Measurements from ENCODE around the gene SLC25A11. TPM values are rescaled to one million over a fixed set of nuclear protein-coding genes. Genes with fewer than 3 reads are reported as not detected.
"Not testable (repeated sequence)": the region's sequence is repeated elsewhere in the genome, so short reads cannot be mapped to it uniquely, and the experiment has no call there.

Gene SLC25A11
- total RNA-seq, 2 experiments from 2014 or later: 70.5 to 72.5 TPM

DNA sequence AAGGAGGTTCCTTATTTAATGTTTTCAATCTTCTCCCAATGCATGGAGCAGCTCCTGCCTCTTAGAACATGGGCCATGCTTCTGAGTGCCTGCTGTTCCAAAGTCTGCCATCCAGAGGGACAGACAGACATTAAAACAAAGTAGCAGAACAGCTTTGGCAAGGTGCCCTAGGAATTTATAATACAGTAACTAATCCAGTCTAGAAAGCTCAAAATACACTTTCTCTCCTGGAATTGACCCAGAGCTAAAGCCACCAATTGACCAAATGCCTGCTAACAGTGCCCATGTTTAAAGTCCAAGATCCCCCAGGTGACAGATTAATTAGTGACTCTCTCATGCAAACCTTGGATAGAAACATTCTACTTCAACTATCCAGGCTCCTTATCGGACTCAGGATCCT is 25.9 kb downstream of the SLC25A11 start:
- Mint-ChIP-seq H3K27ac (no peak overlapping the region), H3K36me3 (no peaks in the 10 kb centered on the region), H3K27me3 (no peaks in the 10 kb centered on the region), H3K4me3 (no peak overlapping the region), H3K4me1 (ENCODE audit: low read depth) (no peaks in the 10 kb centered on the region), H3K9me3 (no peaks in the 10 kb centered on the region)
- POLR2A ChIA-PET: interaction anchor here (1.0 kb wide), 1 partner anchor 10 kb away, joined by 3 read pairs; no protein-coding TSS in a partner anchor
- DNase-seq: no peak
- CTCF ChIA-PET: no interaction called here
- intact Hi-C loops (cut with micrococcal nuclease): no loop called here

DNA sequence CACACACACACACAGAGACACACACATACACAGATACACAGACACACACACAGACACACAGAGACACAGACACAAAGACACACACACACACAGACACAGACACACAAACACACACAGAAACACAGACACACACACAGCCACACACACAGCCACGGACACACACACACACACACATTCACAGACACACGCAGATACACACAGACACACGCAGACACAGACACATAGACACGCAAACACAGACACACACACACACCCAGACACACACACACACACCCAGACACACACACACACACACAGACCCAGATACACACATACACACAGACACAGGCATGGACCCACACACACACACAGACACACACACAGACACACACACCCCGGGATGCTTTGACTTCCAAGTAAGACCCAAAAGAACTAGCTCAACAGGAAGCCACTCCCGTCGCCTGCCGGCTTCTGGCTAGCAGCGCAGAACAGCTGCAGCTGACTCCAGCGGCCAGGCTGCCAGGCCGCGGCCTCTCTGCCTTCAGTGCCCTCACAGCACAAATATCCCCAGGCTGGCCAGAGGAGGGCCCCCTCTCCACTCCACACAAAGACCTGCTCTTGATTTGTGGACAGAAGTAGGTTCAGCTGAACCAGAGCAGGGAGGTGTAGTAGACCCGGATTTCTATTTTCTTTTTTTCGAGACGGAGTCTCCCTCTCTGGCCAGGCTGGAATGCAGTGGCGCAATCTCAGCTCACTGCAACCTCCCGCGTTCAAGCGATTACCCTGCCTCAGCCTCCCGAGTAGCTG is 30.9 kb downstream of the SLC25A11 start:
- ChIA-PET CTCF (interaction anchor here (0.6 to 2.2 kb wide), 30 partner anchors 9 to 202 kb away, joined by 3 to 16 read pairs (median 4); partner anchors contain the start of genes C17orf107, INCA1, KIF1C and RNF167), POLR2A (interaction anchor here (0.5 to 1.0 kb wide), 5 partner anchors 31 to 548 kb away, joined by 3 read pairs; partner anchors contain the start of genes PFN1, RNF167 and SLC25A11)
- Mint-ChIP-seq H3K36me3 (no peaks in the 10 kb centered on the region), H3K4me3 (no peak overlapping the region), H3K27me3 (no peaks in the 10 kb centered on the region), H3K27ac (no peak overlapping the region), H3K4me1 (ENCODE audit: low read depth) (no peaks in the 10 kb centered on the region), H3K9me3 (no peaks in the 10 kb centered on the region)
- peak; percentile 89 for DNase-seq
- intact Hi-C loops (cut with micrococcal nuclease): loop anchor here (1.0 to 5.0 kb wide), 4 partner anchors 30 to 153 kb away; partner anchors contain the start of gene CAMTA2

DNA sequence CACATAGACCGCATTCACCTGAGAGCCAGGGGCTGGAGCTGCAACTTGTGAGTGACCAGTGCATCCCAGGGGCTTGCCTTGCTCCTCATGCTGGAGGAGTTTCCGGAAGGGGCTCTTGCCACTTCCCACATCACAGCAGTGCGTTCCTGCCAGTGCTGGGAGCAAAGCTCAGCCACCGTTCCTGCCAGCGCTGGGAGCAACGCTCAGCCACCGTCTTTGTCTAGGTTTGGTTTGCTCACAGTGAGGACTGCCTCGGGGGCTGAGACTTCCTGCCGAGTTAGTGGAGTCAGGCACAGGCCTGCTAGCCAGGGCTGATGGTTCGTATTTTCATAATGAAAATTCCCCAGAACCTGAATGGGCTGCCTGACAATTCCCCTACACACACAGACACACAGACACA is 31.5 kb downstream of the SLC25A11 start:
- POLR2A ChIA-PET: interaction anchor here (0.5 to 0.8 kb wide), 2 partner anchors 37 to 199 kb away, joined by 3 read pairs; no protein-coding TSS in a partner anchor
- H3K27me3 Mint-ChIP-seq: no peaks in the 10 kb centered on the region
- no peak overlapping the region for H3K4me3 Mint-ChIP-seq
- H3K4me1 Mint-ChIP-seq (ENCODE audit: low read depth): peaks cover 4% of the 10 kb centered on the region
- peak; percentile 34 for DNase-seq
- H3K9me3 Mint-ChIP-seq: no peaks in the 10 kb centered on the region
- no peaks in the 10 kb centered on the region for H3K36me3 Mint-ChIP-seq
- no peak overlapping the region for H3K27ac Mint-ChIP-seq
- intact Hi-C loops (cut with micrococcal nuclease): loop anchor here (5.0 kb wide), 1 partner anchor 79 kb away; the partner anchor contains the start of gene CAMTA2
- CTCF ChIA-PET: interaction anchor here (0.6 to 2.2 kb wide), 23 partner anchors 8 to 203 kb away, joined by 3 to 16 read pairs (median 4); partner anchors contain the start of genes C17orf107, INCA1, KIF1C and RNF167

DNA sequence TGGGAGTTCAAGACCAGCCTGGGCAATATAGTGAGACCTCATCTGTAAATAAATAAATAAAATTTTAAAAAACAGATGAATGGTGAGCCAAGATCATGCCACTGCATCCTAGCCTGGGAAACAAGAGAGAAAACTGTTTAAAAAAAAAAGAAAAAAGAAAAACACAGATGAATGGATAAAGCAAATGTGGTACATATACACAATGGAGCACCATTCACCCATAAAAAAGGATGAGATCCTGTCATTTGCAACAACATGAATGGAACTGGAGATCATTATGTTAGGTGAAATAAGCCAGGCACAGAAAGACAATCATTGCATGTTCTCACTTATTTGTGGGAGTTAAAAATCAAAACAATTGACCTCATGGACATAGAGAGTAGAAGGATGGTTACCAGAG is 33.2 kb downstream of the SLC25A11 start:
- intact Hi-C loops (cut with micrococcal nuclease): loop anchor here (5.0 kb wide), 1 partner anchor 81 kb away; the partner anchor contains the start of gene CAMTA2
- H3K27me3 Mint-ChIP-seq, H3K36me3 Mint-ChIP-seq, POLR2A ChIA-PET, H3K9me3 Mint-ChIP-seq, DNase-seq, H3K4me3 Mint-ChIP-seq, CTCF ChIA-PET, H3K27ac Mint-ChIP-seq: not testable (repeated sequence)
- H3K4me1 Mint-ChIP-seq (ENCODE audit: low read depth): peaks cover 17% of the 10 kb centered on the region

DNA sequence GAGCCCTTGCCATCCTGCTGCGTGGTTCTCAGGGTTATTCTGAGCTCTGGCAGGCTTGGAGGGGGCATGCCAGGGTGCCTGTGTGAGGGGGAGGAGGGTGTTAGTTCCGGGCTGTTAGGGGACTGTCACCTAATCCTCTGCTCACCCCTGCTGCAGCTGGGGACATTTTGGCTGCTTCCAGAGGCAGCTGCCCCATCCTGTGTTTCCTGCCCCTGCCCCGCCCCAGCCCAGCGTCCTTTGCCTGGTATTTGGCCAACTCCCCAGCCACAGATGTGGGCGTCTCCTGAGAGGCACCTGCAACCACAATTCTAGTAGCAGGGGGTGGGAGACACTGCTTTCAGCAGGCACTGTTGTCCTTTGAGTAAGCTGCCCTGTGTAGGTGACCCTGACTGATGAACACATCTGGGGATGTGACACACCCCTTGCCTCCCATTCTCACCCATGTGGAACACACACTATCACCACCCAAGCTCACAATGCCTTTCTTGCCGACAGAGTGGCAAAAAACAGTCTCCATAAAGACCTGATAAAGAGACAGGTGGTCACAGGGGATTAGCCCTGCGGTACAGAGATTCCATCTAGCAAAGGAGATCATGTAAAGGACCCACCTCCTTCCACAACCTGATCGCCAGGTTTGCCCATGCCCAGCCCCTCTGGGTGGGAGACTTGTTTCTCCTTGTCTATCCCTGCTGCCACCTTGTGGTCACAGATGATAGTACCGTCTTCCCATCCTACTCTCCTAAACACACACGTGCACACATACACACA is 36.6 kb downstream of the SLC25A11 start, which contains the start of gene CHRNE:
CHRNE (minus strand) TSS at position 48 of the 768 bp plus-strand sequence; CDS start at position 13, 35 bp downstream.
- peaks cover 1% of the 10 kb centered on the region for H3K27me3 Mint-ChIP-seq
- H3K27ac Mint-ChIP-seq: peak within 1 kb of the TSS; percentile 39
- CTCF ChIA-PET: interaction anchor here (0.6 to 2.1 kb wide), 28 partner anchors 9 to 688 kb away, joined by 3 to 10 read pairs (median 3); partner anchors contain the start of genes GP1BA, PLD2, RNF167 and SLC25A11
- peak; percentile 84 for DNase-seq
- intact Hi-C loops (cut with micrococcal nuclease): loop anchor here (2.0 to 5.0 kb wide), 2 partner anchors 38 to 111 kb away; partner anchors contain the start of genes RNF167 and SLC25A11
- H3K4me3 Mint-ChIP-seq: peak within 1 kb of the TSS; percentile 8
- no peaks in the 10 kb centered on the region for H3K36me3 Mint-ChIP-seq
- POLR2A ChIA-PET: interaction anchor here (0.9 to 1.1 kb wide), 2 partner anchors 66 to 114 kb away, joined by 3 to 4 read pairs; partner anchors contain the start of gene GLTPD2
- peaks cover 36% of the 10 kb centered on the region for H3K4me1 Mint-ChIP-seq (ENCODE audit: low read depth)
- no peaks in the 10 kb centered on the region for H3K9me3 Mint-ChIP-seq

DNA sequence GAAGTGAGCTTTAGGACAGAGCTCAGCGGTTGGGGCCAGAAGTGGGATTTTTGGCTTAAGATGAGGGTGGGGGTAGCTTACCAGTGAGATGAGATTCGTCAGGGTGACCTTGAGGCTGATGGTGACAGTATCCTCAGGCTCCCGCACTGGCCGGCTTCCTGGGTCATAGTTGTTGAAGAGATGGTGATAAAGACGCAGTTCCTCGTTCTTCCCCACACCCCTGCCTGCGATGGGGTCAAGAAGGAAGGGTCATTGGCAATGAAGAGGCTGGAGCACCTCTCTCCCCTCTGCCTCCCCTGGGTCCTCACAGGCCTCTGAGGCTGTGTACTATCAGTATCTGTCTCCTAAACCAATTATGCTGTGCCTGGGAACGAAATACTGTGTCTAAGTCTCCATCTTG is 37.3 kb downstream of the SLC25A11 start:
- Mint-ChIP-seq H3K4me1 (ENCODE audit: low read depth) (peaks cover 36% of the 10 kb centered on the region), H3K9me3 (no peaks in the 10 kb centered on the region), H3K27me3 (peaks cover 1% of the 10 kb centered on the region), H3K36me3 (no peaks in the 10 kb centered on the region), H3K27ac (no peak overlapping the region), H3K4me3 (no peak overlapping the region)
- no peak for DNase-seq
- intact Hi-C loops (cut with micrococcal nuclease): loop anchor here (2.0 to 5.0 kb wide), 2 partner anchors 38 to 110 kb away; partner anchors contain the start of genes RNF167 and SLC25A11
- CTCF ChIA-PET: interaction anchor here (0.8 to 2.1 kb wide), 15 partner anchors 10 to 687 kb away, joined by 3 to 10 read pairs (median 4); partner anchors contain the start of genes GLTPD2, RNF167, SLC25A11 and SPAG7
- POLR2A ChIA-PET: interaction anchor here (1.1 kb wide), 1 partner anchor 67 kb away, joined by 3 read pairs; no protein-coding TSS in a partner anchor

DNA sequence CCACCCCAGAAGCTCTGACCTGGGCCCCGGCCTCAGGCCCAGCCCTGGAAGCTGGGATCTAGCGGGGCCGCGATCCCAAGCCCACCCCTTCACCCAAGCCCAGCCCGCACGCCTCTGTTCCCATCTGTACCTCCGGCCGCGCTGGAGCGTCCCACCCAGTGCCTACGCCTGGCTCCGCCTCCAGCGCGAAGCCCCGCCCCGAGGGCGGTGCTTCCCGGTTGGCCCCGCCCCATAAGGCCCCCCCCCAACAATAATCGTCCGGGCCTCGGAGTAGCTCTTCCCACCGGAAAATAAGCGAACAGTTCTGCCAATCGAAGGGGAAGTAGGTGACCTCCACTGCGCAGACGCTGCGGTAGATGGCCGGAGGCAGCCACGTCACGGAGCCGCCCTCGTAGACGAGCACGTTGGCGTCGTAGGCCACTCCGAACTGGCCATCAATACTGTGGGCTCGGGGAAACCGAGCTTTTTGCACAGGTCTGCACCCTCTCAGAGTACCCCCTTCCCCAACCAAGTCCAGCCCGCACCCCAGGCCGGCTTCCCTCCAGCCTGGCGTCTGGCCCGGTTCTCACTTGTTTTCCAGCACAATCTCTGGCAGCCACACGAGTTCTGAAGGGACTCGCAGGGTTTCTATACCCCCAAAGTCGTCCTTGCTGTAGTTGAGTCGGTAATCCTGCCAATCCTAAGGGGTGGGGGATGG is 38.0 kb downstream of the SLC25A11 start:
- H3K27me3 Mint-ChIP-seq: peaks cover 1% of the 10 kb centered on the region
- peaks cover 4% of the 10 kb centered on the region for H3K36me3 Mint-ChIP-seq
- no peak overlapping the region for H3K4me3 Mint-ChIP-seq
- no peak overlapping the region for H3K27ac Mint-ChIP-seq
- no peak for DNase-seq
- no peaks in the 10 kb centered on the region for H3K9me3 Mint-ChIP-seq
- H3K4me1 Mint-ChIP-seq (ENCODE audit: low read depth): peaks cover 36% of the 10 kb centered on the region
- ChIA-PET POLR2A (interaction anchor here (1.0 to 3.5 kb wide), 3 partner anchors 38 to 111 kb away, joined by 3 to 15 read pairs (median 13); partner anchors contain the start of genes PFN1, RNF167 and SLC25A11), CTCF (interaction anchor here (0.6 to 2.1 kb wide), 7 partner anchors 23 to 161 kb away, joined by 3 to 8 read pairs (median 4); partner anchors contain the start of genes GLTPD2 and SPAG7)
- intact Hi-C loops (cut with micrococcal nuclease): loop anchor here (2.0 to 5.0 kb wide), 2 partner anchors 39 to 109 kb away; partner anchors contain the start of genes RNF167 and SLC25A11

DNA sequence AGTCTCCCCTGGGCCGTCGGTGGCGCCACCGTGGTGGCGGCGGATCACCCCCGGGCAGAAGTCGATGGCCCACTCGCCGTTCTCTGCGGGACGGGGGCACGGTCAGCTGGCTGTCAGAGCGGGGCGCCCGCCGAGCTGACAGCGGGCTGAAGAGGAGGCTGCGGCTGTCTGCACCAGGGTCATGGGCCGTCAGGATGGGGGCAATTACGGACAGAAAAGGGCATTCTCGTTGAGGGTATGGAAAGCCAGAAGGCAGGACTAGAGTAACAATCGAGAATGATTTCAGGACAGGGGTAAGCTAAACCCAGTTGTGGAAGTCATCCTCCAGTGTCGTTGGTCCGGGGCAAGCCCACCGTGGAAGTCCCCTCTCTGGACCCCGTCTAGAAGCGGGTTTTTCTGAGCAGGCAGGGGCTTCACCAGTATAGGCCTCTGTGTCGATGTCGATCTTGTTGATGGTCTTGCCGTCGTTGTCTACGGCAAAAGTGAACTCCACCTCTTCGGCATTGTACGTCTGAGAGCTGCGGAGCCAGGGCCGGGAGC is 38.7 kb downstream of the SLC25A11 start:
- Mint-ChIP-seq H3K4me3 (peak overlapping the region; percentile 88), H3K36me3 (peaks cover 4% of the 10 kb centered on the region), H3K27ac (no peak overlapping the region), H3K27me3 (peaks cover 1% of the 10 kb centered on the region), H3K9me3 (no peaks in the 10 kb centered on the region), H3K4me1 (ENCODE audit: low read depth) (peaks cover 36% of the 10 kb centered on the region)
- no peak for DNase-seq
- POLR2A ChIA-PET: interaction anchor here (1.0 to 3.5 kb wide), 3 partner anchors 39 to 111 kb away, joined by 3 to 15 read pairs (median 13); partner anchors contain the start of genes PFN1, RNF167 and SLC25A11
- intact Hi-C loops (cut with micrococcal nuclease): loop anchor here (5.0 kb wide), 1 partner anchor 109 kb away; no protein-coding TSS in a partner anchor
- CTCF ChIA-PET: interaction anchor here (0.6 to 2.1 kb wide), 5 partner anchors 33 to 118 kb away, joined by 3 to 10 read pairs (median 4); partner anchors contain the start of genes GLTPD2 and SPAG7

DNA sequence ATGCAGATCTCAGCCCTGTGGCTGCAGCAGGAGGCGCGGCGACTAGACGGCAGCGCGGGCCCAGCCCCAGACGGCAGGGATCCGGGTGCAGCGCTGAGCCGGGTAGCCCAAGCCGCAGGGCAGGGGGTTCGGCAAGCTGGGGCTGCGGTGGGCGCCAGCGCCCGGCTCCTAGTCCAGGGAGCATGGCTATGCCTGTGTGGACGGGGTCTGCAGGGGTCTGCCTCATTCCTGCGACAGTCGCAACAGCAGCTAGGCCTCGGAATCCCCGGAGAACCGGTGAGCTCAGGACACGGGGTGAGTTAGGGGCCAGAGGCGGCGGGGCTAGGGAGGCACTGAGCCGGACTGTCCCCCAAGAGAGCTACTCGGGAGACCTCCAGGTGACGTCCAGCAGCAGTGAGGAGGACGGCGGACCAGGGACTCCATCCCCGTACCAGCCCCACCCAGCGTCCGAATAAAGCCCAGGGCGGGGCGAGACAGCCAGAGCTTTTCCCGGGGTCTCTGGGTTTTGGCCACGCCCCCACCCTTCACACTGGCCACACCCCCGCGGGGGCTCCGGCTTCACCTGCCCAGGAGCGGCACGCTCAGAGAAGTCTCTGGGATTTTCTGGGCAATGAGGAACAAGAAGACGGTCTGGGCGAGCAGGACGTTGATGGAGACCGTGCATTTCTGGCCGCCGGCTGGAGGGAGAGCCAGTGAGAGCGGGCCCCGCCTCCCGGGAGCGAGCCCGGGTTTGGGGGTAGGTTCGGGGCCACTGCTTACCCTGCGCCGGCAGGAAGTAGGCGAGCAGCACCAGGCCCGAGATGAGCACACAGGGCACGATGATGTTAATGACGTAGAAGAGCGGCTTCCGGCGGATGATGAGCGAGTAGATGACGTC is 39.4 kb downstream of the SLC25A11 start:
- POLR2A ChIA-PET: interaction anchor here (0.7 to 3.5 kb wide), 7 partner anchors 39 to 191 kb away, joined by 3 to 15 read pairs (median 4); partner anchors contain the start of genes GLTPD2, MED11, PFN1 and RNF167
- peak; percentile 71 for DNase-seq
- Mint-ChIP-seq H3K4me3 (peak overlapping the region; percentile 88), H3K27me3 (peaks cover 1% of the 10 kb centered on the region), H3K9me3 (no peaks in the 10 kb centered on the region), H3K36me3 (peaks cover 10% of the 10 kb centered on the region), H3K4me1 (ENCODE audit: low read depth) (peaks cover 36% of the 10 kb centered on the region), H3K27ac (peak overlapping the region; percentile 23)
- CTCF ChIA-PET: interaction anchor here (1.1 to 2.1 kb wide), 7 partner anchors 9 to 198 kb away, joined by 3 to 11 read pairs (median 6); partner anchors contain the start of genes ARRB2 and CAMTA2
- intact Hi-C loops (cut with micrococcal nuclease): loop anchor here (5.0 kb wide), 1 partner anchor 108 kb away; no protein-coding TSS in a partner anchor

Data from activated CD4-positive, alpha-beta memory T cell treated with anti-CD3 and anti-CD28 coated beads for 36 hours (primary cell).